Loucy (cell line): ENCODE results near the gene NELL2.

Experiments used
- H2AFZ ChIP-seq: fragments of 200-600 bp; sonication (generic); 2 replicates; pipeline ENCODE4 v1.6.0; 2016; ENCODE audit warnings: antibody characterized with exemption, mild to moderate bottlenecking, low read length, moderate library complexity
- H3F3A ChIP-seq: fragments of 200-600 bp; 2 replicates; pipeline ENCODE4 v1.6.0; 2016; ENCODE audit warnings: antibody characterized with exemption, low read depth, mild to moderate bottlenecking
- H3K27me3 ChIP-seq: fragments of 200-600 bp; sonication (generic); 2 replicates; pipeline ENCODE4 v1.6.1; 2014; ENCODE audit warnings: low read length, mild to moderate bottlenecking; ENCODE audit not compliant: insufficient read depth, poor library complexity, severe bottlenecking
- H3K36me3 ChIP-seq: fragments of 200-600 bp; sonication (generic); 2 replicates; pipeline ENCODE4 v1.6.1; 2016; ENCODE audit warnings: low read length; ENCODE audit not compliant: insufficient read depth
- H3K4me1 ChIP-seq: fragments of 200-600 bp; sonication (generic); 2 replicates; pipeline ENCODE4 v1.5.1; 2014; ENCODE audit warnings: low read length, mild to moderate bottlenecking; ENCODE audit not compliant: insufficient read depth, poor library complexity, severe bottlenecking
- H3K4me2 ChIP-seq: fragments of 200-600 bp; sonication (generic); 2 replicates; pipeline ENCODE4 v1.6.0; 2014; ENCODE audit warnings: antibody characterized with exemption, low read length, low read depth, mild to moderate bottlenecking; ENCODE audit not compliant: poor library complexity, severe bottlenecking
- H3K4me3 ChIP-seq: fragments of 200-600 bp; sonication (generic); 2 replicates; pipeline ENCODE4 v1.5.1; 2014; ENCODE audit warnings: low read length, mild to moderate bottlenecking, mixed read lengths; ENCODE audit not compliant: poor library complexity, severe bottlenecking
- H3K79me2 ChIP-seq: fragments of 200-600 bp; sonication (generic); 2 replicates; pipeline ENCODE4 v1.6.1; 2014; ENCODE audit warnings: low read length; ENCODE audit not compliant: insufficient read depth
- H3K9ac ChIP-seq: fragments of 200-600 bp; sonication (generic); 2 replicates; pipeline ENCODE4 v1.6.0; 2014; ENCODE audit warnings: mild to moderate bottlenecking, low read depth, low read length, moderate library complexity; ENCODE audit not compliant: poor library complexity, severe bottlenecking
- H3K9me2 ChIP-seq: fragments of 200-600 bp; sonication (generic); replicated peaks from 2 replicates; pipeline ENCODE4 v1.6.1; 2016; ENCODE audit warnings: low read depth, low read length, mixed read lengths
- H3K9me3 ChIP-seq: fragments of 200-600 bp; sonication (generic); 2 replicates; pipeline ENCODE4 v1.6.1; 2014; ENCODE audit warnings: mild to moderate bottlenecking, antibody characterized with exemption, low read length, low read depth; ENCODE audit not compliant: insufficient read depth
- H4K20me1 ChIP-seq: fragments of 200-600 bp; sonication (generic); 2 replicates; pipeline ENCODE4 v1.6.0; 2014; ENCODE audit warnings: antibody characterized with exemption, low read length, mild to moderate bottlenecking; ENCODE audit not compliant: insufficient read depth, poor library complexity, severe bottlenecking
- CTCF ChIP-seq: fragments of 200-600 bp; sonication (generic); conservative IDR thresholded peaks from 2 replicates; pipeline ENCODE4 v1.5.1; 2014; ENCODE audit warnings: mild to moderate bottlenecking, antibody characterized with exemption, low read length
- EZH2phosphoT487 ChIP-seq: fragments of 200-600 bp; IDR thresholded peaks from 2 replicates; pipeline ENCODE4 v1.6.1; 2018; ENCODE audit warnings: antibody characterized with exemption, mild to moderate bottlenecking, moderate library complexity, borderline replicate concordance

The NELL2 gene

DNA sequence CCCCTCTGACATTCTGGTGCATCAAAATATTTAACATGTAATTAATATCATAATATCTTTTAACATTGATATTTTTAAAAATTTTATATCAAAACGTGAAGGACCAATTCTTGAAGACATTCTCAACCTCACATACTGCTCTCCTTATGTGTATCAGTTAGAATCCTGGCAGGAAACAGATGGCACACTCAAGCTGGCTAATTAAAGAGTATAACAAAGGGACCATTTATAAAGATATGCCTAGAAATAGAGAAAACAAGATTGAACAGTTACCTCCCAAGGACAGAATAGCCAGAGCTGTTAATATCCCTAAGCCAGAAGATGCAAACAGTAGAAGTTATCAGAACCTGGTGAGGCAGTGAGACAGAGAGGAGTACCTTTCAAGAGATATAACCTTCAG is 368.7 kb downstream of the NELL2 start:
- H3F3A ChIP-seq = no peaks in the 10 kb centered on the region
- H3K9ac ChIP-seq = no peak overlapping the region
- TF ChIP-seq CTCF = no peak
- TF ChIP-seq EZH2phosphoT487 = no peak
- no peaks in the 10 kb centered on the region for H3K79me2 ChIP-seq
- H3K36me3 ChIP-seq = no peaks in the 10 kb centered on the region
- H3K4me3 ChIP-seq = no peak overlapping the region
- H4K20me1 ChIP-seq = no peaks in the 10 kb centered on the region
- no peaks in the 10 kb centered on the region for H3K27me3 ChIP-seq
- no peak overlapping the region for H2AFZ ChIP-seq
- no peaks in the 10 kb centered on the region for H3K9me2 ChIP-seq
- H3K9me3 ChIP-seq = no peaks in the 10 kb centered on the region
- H3K4me2 ChIP-seq = no peak overlapping the region
- H3K4me1 ChIP-seq = no peaks in the 10 kb centered on the region

GRCh38 chr12:44504799-44505198 is 371.3 kb downstream of the NELL2 start:
- H3K79me2 ChIP-seq = no peaks in the 10 kb centered on the region
- H3F3A ChIP-seq = no peaks in the 10 kb centered on the region
- H3K9ac ChIP-seq = no peak overlapping the region
- H3K4me2 ChIP-seq = no peak overlapping the region
- peaks cover 3% of the 10 kb centered on the region for H3K4me1 ChIP-seq
- H3K9me3 ChIP-seq = no peaks in the 10 kb centered on the region
- H3K27me3 ChIP-seq = no peaks in the 10 kb centered on the region
- H3K36me3 ChIP-seq = no peaks in the 10 kb centered on the region
- no peaks in the 10 kb centered on the region for H4K20me1 ChIP-seq
- no peak for TF ChIP-seq CTCF
- TF ChIP-seq EZH2phosphoT487 = no peak
- no peak overlapping the region for H2AFZ ChIP-seq
- no peak overlapping the region for H3K4me3 ChIP-seq
- no peaks in the 10 kb centered on the region for H3K9me2 ChIP-seq

DNA sequence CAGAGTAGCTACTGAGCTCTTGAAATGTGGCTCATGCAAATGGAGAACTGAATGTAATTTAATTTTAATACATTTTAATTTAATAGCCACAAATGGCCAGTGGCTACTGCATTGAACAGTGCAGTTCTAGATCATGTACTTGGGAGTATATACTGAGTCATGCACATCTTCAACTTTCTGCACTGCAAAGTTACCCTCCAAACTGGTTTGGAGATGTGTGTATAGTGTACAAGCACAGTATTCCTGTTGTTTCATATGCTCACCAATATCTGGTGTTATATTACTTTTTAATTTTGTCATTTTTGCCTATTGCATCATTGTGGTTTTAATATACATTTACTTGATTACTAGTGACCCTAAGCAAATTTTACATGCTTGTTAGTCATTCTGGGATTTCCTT is 372.8 kb downstream of the NELL2 start:
- H3K4me1 ChIP-seq = peaks cover 3% of the 10 kb centered on the region
- H3K27me3 ChIP-seq = no peaks in the 10 kb centered on the region
- H2AFZ ChIP-seq = no peak overlapping the region
- no peaks in the 10 kb centered on the region for H3K36me3 ChIP-seq
- no peaks in the 10 kb centered on the region for H4K20me1 ChIP-seq
- no peaks in the 10 kb centered on the region for H3K9me2 ChIP-seq
- no peak for TF ChIP-seq EZH2phosphoT487
- no peak for TF ChIP-seq CTCF
- no peak overlapping the region for H3K4me3 ChIP-seq
- H3K9me3 ChIP-seq = no peaks in the 10 kb centered on the region
- no peaks in the 10 kb centered on the region for H3F3A ChIP-seq
- no peak overlapping the region for H3K9ac ChIP-seq
- H3K79me2 ChIP-seq = no peaks in the 10 kb centered on the region
- no peak overlapping the region for H3K4me2 ChIP-seq
